ENCODE measurements around the gene VANGL2.
"Not testable (repeated sequence)": the region's sequence is repeated elsewhere in the genome, so short reads cannot be mapped to it uniquely, and the experiment has no call there.

The VANGL2 gene

DNA sequence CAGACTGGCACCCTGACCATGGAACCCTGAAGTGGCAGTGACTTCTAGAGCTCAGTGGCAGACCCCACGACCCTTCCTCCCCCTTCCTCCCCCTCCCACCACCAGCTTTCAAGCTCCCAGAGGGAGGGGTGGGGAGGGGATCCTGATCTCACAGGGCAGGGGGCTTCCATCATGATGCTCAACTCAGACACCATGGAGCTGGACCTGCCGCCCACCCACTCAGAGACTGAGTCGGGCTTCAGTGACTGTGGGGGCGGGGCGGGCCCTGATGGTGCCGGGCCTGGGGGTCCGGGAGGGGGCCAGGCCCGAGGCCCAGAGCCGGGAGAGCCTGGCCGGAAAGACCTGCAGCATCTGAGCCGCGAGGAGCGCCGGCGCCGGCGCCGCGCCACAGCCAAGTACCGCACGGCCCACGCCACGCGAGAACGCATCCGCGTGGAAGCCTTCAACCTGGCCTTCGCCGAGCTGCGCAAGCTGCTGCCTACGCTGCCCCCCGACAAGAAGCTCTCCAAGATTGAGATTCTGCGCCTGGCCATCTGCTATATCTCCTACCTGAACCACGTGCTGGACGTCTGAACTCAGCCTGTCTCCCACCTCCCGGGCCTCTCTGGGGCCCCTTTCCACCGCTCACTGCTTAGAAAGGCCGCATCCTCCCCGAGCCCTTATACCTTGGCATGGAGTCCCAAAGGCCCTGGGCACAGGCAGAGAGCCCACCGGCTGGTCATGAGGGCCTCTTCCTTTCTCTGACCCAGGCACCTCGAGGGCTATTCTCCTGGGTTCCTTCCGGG is 29.6 kb upstream of the VANGL2 start:
- no peak for DNase-seq

DNA sequence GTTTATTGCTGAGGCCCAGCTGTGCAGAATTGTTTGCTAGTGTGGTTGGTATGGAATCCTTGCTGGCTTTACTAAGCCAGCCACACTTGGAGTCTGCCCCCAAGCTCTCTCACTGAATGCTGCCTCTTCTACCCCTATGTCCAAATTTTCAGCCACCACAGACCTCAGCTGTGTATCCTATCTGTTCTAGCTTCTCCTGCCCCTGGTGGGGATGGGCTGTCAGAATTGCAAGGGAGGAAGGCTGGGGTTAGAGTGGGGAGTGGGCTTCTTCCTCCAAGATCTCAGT is 29.1 kb upstream of the VANGL2 start:
- no peak for DNase-seq

DNA sequence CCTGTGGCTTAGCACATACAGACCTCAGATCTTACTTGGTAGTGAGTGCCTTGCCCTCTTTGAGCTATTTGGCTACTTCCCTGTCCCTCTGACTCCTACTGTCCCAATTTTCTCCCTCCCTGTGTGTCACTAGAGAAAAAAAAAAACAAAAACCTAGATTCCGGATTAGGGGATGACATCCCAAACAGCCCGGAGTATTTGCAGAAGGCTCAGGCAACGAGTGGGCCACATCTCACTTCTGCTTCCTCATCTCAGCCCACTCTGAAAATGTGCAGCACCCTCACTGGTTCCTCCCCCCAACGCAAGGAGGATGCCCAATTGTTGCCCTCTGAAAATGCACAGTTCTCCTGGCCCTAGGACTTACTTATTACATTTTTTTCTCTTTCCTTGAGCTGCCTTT is 28.6 kb upstream of the VANGL2 start:
- DNase-seq, result no peak

DNA sequence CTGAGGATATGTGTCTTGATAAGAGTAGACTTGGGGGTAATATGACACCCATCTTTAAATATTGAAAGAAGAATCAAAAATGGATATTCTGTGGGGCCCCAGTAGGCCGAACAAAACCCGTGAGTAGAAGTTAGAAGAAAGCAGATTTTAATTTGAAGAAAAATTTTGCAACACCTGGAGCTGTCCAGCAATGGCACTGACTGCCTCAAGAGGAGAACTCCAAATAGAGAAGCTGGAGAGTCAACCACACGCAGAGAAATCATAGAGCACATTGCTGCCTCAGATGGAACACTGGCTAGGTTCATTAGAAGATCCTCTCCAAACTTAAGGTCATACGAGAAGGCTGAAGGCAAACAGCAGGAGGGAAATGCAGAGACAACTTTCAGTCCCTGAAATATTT is 26.7 kb upstream of the VANGL2 start:
- DNase-seq, result no peak

DNA sequence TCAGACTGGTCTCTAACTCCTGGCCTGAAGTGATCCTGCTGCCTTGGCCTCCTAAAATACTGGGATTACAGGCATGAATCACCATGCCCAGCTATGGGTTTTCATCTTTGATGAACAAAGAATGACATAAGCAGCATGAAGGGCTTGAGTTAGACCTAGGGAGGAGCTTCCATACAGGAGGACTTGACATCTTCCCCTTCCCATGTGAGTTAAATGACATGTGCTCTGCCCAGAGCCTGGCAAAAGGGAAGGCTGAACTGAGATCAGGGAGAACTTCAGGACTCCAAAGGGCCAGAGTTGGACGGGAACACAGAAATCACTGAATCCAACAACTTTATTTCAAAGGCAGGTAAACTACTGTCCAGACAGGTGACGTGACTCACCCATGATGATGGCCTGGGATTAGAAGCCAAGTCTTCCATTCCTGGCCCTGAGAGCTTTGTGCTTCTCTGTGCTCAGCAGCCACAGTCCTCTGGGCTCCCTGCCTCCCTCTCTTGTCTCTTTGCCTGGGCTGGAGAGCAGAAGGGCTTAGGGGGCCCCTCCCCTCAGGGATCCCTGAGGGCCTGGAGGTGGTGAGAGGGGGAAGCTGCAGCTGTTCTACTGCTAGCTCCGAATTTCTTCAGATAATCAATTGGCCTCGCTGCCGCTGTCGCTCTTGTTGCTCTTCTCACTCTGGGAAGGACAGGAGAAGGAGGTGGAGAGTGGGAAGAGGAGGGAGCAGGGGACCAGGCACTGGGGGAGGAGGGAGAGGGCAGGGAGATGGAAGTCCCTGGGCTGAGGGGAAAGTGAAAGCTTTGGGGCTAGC is 25.9 kb upstream of the VANGL2 start:
- no peak for DNase-seq

DNA sequence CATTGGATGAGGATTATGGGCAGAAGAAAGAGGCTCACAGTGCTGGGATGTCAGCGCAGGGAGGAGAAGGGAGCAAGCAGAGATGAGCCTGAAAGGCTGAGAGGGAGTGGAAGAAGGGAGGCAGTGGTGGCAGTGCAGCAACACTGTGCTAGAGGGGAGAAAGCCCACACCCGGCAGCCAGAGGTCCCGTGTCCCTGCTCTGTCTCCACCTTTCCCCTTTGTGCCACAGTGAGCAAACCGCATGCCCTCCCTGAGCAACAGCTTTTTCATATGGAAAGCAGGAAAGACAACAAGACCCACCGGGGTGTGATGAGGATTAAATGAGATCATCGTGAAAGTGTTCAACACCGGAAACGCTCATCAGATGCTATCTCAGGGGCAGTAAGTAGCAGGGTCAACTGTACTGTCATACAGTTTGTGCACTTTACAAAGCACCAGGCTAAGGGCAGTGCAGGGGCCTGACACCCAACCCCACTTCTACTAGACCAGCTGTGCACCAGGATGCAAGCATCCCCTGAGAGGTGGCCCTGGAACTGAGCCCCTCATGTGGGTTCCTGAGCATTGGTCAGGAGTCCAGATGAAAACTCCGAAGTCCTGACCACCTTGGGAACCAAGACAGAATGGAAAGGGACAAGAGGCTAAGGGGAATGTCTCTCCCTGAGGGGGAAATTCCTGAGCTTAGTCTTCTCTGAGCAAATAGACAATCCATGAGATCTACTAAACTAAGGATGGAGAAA is 24.4 kb upstream of the VANGL2 start:
- no peak for DNase-seq

DNA sequence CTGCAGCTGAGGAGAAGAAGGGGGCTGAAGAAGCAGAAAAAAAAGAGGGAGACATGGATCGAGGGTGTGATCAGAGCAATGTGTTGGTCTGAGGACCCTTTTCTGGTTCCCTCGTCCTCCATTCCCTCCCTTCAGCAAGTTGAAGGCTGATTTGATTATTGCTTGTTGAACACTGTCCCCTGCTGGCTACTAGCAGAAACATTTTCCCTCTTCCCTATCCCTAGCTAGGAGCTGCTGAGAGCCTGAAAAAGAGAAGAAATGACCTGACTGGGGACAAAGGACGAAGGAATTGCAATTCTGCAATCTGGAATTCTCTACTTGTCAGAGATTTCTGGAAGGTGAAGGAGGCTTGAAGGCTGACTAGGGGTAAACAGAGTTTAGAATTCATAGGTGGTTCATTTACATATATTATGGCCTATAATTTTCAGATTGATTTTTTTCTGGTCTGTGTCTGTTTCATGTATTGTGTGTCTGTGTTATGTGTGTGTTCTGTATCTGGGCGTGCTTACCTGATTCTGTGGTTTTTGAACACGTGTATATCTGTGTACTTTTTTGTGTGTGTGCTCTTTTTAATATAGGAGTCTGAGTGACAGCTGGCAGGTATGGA is 23.7 kb upstream of the VANGL2 start:
- DNase-seq, result peak; percentile 34 to 60

DNA sequence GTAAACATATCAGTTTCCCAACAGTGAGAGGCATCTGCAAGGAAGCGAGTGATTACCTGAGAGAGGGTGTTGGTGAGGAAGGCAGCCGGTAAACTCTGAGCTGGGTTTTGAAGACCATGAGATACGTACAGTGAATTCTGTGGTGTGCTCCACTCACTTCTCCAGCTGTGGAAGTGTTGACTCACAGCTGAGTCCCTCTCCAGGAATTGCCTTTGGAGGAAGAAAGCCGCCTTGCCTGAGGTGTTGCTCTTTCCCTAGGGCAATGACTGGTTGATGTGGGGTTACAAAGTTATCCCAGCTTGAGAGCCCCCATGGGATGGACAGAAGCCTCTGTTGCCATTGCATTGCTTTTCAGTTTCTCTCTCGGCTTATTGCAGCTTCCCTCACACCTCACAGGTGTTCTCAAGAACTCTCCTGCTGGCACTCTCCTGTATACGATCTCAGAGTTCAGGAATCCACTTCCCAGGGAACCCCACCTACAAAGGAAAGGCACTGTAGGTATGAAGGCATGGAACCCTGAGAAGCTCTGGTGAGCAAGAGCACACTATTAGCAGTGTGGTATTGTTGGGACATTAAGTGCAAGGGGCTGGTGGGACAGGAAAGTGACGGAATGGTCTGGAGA is 22.7 kb upstream of the VANGL2 start:
- no peak for DNase-seq

DNA sequence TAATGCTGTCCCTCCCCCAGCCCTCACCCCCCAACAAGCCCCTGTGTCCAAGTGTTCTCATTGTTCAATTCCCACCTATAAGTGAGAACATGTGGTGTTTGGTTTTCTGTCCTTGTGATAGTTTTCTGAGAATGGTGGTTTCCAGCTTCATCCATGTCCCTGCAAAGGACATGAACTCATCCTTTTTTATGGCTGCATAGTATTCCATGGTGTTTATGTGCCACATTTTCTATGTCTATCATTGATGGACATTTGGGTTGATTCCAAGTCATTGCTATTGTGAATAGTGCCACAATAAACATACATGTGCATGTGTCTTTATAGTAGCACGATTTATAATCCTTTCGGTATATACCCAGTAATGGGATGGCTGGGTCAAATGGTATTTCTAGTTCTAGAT is 15.6 kb upstream of the VANGL2 start:
- not testable (repeated sequence) for DNase-seq

DNA sequence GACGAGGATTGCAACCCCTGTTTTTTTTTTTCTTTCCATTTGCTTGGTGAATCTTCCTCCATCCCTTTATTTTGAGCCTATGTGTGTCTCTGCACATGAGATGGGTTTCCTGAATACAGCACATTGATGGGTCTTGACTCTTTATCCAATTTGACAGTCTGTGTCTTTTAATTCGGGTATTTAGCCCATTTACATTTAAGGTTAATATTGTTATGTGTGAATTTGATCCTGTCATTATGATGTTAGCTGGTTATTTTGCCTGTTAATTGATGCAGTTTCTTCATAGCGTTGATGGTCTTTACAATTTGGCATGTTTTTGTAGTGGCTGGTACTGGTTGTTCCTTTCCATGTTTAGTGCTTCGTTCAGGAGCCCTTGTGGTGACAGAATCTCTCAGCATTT is 12.0 kb upstream of the VANGL2 start:
- not testable (repeated sequence) for DNase-seq

DNA sequence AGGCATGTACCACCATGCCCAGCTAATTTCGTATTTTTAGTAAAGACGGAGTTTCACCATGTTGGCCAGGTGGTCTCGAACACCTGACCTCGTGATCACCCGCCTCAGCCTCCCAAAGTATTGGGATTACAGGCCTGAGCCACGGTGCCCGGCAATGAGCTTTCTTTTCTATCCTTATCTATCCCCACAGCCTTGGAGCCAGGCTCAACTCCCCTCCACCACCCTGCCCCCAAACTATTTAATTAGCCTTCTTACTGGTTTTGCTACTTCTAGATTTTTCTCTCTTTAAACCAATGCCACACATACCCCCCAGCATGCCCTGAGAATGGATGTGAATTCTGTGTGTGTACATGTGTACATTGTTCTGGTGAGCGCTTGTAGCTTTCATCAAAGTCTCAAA is 5.7 kb upstream of the VANGL2 start:
- DNase-seq, result no peak

DNA sequence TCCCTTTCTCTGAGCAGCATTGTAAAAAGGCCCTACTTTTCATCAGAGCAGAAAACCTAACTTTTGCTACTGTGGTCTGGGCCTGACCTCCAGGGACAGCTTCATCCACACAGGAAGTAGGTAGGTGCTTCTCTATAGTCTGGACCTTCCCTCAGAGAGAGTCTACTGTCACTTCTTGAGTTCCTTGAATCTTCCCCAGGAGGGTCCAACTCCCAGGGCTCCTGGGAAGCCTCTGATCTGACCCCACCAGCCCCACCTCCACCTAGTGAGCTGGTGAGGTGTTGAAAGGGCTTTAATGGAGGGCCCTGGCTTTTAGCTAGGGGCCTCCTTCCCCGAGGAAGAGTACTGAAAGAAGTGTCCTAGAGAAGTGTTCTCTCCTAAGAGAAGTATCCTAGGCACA is 2.7 kb upstream of the VANGL2 start:
- DNase-seq, result no peak

DNA sequence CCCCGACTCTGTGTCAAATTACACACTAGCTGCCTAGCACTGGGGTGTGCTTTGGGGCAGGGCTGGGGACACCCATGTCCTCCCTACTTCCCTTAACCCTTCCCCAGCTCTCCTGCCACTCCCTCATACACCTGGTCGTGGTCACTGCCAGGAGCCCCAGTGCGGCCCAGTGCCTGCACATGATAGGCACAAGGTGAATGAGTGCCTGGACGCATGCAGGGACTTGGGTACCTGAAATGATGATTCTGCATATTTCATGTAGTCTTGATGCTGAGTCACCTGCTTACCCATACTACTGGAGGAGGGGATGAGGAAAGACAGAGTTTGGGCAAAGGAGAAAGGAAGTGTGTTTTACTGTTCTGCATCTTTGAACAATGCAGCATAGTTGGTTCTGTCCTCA is 1.5 kb upstream of the VANGL2 start:
- no peak for DNase-seq

DNA sequence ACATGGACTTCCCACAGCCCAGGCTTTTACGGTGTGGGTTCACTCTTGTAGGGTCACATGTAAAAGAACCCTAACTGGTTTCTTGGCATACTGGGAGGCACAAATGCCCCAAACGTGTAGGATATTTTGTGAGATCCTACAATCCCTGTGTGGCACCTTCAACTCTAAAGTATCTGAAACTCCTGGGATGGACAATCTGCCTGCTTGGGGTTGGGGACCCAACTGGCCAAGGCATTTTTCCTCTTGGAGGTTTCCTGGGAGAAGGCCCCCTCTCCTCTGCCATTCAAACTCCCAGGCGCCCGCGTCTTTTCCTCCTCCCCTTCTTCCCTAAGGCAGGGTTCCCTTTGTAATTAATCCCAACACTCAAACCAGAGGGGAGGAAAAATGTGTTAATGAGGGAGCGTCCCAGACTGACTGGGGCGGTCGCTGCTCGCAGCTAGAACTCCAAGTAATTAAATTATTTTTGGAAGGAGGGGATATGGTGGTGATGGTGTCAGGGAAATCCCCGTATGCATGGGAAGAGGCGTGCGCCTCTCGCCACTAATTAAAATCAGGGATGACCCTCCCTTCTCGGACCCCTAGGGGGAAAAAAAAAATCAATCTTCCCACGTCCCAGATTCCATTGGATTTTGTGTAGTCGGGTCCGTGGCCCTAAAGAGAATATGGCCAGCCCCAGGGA is 681 bp upstream of the VANGL2 start:
- DNase-seq, result no peak

DNA sequence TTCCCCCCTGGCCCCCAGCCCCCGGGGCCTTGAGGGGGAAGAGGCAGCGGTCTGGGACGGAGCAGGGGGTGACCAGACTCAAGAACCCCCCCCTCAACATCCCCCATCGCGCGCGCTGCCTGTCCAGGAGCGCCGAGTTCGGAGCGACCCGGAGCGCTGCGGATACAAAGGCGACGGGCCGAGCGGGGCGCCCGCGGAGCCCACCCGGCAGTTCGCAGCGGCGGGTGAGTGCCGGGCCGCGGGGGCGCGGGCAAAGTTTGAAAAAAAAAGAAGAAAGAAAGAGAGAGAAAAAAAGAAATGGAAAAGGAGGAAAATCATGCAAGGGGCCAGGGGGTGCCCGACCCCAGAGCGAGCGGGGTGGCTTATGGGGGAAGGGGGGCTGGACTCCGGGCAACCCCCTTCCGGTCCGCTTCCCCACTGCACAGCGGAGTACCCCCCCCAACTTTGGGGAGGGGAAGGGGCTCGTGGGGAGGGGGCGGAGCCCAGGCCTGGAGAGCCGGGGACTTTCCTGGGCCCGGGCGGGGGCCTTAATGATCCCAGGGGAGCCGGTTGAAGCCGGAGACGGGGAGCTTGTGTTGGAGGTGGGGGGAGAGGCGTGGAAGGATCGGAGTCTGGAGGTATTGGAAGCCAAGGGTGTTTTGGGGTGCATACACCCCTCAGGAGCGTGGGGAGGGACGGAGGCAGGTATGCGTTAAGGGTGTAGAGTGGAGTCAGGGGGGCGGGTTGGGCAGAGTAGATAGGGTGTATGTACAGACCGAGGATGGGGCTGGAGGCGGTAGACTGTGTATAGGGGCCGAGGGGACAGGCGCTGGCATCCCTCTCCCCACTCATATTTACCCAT is 502 bp downstream of the VANGL2 start:
- no peak for DNase-seq

DNA sequence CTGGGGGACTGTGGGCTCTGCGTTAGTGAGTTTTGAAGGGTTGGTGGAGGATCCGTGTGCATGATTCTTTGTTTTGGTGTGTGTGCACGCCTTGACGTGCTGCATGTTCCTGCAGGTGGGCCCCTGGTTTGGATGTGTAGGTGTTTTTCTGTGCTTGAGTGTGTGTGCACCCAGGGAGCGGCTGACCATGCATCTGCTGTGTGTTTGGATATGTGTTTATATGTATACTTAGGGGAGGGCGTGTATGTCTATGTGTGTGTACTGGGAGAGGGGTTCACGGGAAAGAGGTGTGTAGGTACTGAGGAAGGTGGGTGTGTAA is 1.1 kb downstream of the VANGL2 start:
- no peak for DNase-seq

DNA sequence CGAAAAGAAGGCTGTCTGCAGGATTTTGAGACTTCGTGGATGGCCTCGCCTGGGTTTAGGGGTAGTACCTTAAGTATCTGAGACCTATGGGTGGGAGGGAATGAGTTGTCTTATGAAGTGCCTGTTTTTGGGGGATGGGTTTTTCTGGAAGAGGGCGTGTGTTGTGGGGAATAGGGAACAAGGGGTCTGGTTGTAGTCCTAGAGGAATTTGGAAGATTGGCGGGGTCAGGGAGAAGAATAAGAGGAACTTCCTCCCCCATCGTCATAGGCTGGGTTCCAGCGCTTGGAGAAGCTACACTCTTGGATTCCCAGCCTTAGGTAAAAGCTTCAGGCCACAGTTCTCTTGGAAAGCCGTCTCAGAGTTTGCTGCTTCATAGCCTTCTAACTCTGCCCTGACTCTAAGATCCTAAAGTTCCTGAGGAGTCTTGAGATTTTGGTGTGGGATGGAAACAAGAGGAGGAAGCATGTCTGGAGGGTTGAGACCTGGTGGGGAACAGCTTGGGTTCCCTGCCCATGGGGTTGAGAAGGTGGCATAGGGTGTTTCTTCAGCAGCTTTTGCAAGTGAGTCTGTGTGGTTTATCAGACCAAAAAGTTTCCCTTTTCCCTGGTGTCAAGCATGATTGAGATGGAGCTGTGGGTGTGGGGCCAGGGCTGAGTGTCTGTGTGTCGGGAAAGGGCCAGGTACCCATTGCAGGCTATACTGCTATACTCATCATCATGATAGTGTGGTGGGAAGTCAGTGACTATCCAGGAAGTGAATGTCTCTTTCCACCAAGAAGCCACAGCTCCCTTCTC is 1.8 kb downstream of the VANGL2 start:
- no peak for DNase-seq

DNA sequence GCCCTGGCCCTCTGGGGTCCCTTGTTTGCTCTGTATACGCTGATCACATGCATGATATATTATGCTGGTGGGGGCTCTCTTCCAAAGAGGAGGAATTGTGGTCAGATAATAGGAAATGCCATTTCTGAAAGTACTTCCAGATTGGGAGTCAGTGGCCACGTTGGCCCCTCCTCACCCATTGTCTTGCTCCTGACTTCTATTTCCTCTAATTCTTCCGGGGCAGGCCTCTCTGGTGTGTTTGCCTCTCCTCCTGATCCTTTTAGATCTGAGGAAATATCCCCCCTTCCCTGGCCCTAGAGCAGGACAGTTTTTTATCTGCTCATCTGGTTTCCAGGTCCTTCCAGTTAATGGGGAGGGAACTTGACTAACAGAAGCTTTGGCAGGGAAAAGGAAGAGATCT is 2.9 kb downstream of the VANGL2 start:
- DNase-seq, result no peak

DNA sequence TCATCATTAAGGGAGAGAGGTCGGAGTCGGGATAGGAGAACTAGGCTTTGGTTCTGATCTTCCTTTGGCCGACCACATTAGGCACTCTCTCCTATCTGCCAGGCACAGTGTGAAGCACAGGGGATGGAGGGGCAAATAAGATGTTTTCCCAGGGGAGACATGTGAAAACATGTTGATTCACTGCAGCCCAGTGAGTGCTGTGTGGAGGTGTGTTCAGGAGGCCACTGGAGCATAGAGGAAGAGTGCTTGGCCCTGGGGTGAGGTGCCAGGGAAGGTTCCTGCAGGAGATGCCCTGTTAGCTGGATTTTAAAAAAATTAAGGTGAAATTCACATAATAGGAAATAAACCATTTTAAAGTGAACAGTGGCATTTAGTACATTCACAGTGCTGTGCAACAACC is 3.7 kb downstream of the VANGL2 start:
- no peak for DNase-seq

DNA sequence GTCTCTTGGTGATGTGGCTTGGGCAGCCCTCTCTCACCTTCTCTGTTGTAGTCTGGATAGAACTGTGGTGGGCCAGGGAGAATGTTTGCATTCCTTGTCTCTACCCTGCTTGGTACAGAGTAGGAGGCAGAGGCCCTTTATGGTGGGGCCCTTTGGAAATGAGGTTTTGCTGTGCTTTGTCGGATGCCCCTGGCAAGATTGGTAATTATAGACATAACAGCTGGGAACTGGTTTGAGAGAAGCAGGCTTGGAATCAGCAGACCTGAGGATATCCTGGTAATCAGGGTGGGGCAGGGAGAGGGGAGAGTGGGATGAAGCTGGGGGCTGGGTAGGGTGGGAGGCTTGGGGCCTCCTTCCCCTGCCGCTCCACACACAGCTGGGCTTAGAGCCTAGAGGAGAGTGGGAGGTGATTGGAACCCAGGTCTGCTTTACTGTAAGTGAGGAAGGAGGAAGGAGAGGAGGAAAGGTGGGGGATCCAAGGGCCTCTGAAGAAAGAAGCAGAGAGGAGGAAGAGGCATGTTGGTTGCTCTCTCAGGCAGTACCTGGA is 5.0 kb downstream of the VANGL2 start:
- DNase-seq, result no peak
